22Rv1 (cell line): ENCODE results near the gene RELA.

Source experiments
- H3K27ac ChIP-seq: fragments of 450-650 bp; 2 replicates; pipeline ENCODE4 v1.5.1; 2017
- ZFX ChIP-seq: fragments of 450-650 bp; IDR thresholded peaks from 2 replicates; pipeline ENCODE4 v1.6.1; 2017; ENCODE audit warnings: antibody characterized with exemption, borderline replicate concordance
- TF ChIP-seq, protein P1 (sequence below): fragments of 450-650 bp; IDR thresholded peaks from 2 replicates; pipeline ENCODE4 v1.5.1; 2017; ENCODE audit warnings: mild to moderate bottlenecking

Gene RELA

DNA sequence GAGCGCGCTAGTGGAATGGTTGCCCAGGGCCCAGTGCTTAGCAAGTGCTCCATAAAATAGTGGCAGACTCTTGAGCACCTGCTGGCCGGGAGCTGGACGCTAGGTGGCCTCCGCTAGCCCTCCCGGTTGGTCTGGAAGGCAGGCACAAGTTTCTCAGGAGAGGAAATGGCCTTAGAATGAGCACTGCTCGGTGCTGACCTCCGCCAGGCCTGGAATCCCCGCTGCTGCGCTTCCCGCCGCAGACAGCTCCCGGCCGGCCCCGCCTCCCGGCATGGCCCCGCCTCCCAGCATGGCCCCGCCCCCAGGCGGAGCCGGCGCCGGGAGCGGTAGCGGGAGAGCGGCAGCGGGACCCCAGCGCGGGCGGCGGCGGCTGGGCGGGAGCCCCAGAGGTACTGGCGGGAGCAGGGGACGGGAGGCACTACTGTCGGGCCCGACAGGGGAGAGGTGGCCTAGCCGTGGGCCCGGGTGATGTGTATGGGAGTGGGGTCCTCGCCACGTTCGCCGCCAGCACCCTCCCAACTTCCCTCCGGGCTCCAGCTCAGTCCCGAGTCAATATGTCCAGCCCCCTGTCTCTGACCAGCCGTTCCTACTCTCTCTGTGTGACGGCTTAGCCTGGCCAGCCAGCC lies 24.8 kb downstream of the RELA start, which contains the start of gene SIPA1:
SIPA1 (plus strand) TSS at position 308 of the 626 bp plus-strand sequence. CDS start 2,821 bp downstream, outside the sequence.
- peak within 1 kb of the TSS; percentile 76 for H3K27ac ChIP-seq
- TF ChIP-seq ZFX, result no peak
- TF ChIP-seq, protein P1, sequence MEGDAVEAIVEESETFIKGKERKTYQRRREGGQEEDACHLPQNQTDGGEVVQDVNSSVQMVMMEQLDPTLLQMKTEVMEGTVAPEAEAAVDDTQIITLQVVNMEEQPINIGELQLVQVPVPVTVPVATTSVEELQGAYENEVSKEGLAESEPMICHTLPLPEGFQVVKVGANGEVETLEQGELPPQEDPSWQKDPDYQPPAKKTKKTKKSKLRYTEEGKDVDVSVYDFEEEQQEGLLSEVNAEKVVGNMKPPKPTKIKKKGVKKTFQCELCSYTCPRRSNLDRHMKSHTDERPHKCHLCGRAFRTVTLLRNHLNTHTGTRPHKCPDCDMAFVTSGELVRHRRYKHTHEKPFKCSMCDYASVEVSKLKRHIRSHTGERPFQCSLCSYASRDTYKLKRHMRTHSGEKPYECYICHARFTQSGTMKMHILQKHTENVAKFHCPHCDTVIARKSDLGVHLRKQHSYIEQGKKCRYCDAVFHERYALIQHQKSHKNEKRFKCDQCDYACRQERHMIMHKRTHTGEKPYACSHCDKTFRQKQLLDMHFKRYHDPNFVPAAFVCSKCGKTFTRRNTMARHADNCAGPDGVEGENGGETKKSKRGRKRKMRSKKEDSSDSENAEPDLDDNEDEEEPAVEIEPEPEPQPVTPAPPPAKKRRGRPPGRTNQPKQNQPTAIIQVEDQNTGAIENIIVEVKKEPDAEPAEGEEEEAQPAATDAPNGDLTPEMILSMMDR, result peak; percentile 42

DNA sequence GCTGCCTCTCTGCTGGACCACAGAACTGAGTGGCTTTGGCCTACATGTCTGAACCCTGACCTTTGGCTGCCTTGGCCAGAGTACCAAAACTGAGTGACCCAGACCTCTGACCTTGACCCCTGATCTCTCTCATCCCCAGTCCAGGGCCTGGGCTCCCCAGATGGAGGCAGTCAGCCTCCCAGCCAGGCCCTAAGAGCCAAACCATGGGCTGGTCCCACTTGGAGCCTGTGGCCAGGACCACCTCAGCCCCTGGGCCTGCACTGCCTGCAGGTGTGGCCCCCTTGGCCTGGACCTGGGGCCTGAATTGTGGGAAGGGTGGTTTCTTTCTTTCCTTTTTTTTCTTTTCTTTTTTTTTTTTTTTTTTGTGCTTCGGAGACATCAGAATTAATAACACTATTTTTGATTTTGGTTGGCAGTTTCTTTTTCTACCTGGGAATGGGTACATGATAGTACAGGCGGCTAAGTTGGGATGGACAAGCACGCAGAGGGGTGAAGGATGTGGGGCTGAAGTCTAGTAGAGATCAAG lies 25.6 kb downstream of the RELA start:
- TF ChIP-seq, protein P1, result no peak
- TF ChIP-seq ZFX, result no peak
- peak overlapping the region; percentile 76 for H3K27ac ChIP-seq

DNA sequence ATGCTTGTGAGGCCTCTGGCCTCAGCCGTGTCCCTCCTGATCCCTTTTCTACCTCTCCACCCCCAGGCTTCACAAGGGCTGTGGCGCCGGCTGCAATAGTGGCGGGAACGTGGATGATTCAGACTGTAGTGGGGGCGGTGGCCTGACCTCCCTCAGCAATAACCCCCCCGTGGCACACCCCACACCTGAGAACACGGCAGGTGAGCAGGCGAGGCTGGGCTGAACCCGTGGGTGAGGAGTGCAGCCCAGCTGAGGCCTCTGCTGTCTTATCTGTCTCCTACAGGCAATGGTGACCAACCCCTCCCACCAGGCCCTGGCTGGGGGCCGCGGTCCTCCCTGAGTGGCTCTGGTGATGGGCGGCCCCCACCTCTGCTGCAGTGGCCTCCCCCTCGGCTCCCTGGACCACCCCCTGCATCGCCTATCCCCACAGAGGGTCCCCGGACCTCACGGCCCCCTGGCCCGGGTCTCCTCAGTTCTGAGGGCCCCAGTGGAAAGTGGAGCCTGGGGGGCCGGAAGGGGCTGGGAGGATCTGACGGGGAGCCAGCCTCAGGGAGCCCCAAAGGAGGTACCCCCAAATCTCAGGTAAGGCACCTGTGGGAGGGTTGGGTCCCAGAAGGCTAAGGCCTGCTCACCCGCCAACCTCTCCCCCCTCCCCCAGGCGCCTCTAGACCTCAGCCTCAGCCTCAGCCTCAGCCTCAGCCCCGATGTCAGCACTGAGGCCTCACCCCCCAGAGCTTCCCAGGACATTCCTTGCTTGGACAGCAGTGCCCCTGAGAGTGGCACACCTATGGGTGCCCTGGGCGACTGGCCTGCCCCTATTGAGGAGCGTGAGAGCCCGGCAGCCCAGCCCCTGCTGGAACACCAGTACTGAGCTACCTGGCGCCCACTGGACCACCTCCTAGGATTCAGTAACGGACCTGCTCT lies 26.3 kb downstream of the RELA start:
- TF ChIP-seq, protein P1, result no peak
- no peak for TF ChIP-seq ZFX
- H3K27ac ChIP-seq, result peak overlapping the region; percentile 76

DNA sequence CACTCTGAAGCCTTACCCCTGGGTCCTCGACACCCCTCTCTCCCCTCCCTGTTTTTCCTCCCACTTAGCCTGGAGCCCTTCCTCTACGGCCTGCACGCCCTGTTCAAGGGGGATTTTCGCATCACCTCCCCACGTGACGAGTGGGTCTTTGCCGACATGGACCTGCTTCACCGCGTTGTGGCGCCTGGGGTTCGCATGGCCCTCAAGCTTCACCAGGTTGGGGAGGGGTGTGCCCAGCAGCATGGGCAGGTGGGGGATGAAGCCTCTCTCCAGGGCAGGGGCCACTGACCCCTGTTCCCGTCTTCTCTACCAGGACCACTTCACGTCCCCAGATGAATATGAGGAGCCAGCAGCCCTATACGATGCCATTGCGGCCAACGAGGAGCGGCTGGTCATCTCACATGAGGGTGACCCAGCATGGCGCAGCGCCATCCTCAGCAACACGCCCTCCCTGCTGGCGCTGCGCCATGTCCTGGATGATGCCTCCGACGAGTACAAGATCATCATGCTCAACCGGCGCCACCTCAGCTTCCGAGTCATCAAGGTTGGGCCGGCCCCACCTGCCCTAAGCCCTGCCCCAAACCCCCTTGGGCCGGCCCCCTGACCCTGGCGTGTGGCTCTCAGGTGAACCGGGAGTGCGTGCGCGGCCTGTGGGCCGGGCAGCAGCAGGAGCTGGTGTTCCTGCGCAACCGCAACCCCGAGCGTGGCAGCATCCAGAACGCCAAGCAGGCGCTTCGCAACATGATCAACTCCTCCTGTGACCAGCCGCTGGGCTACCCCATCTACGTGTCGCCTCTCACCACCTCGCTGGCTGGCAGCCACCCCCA lies 27.6 kb downstream of the RELA start:
- TF ChIP-seq, protein P1, result no peak
- no peak for TF ChIP-seq ZFX
- H3K27ac ChIP-seq, result no peak overlapping the region

DNA sequence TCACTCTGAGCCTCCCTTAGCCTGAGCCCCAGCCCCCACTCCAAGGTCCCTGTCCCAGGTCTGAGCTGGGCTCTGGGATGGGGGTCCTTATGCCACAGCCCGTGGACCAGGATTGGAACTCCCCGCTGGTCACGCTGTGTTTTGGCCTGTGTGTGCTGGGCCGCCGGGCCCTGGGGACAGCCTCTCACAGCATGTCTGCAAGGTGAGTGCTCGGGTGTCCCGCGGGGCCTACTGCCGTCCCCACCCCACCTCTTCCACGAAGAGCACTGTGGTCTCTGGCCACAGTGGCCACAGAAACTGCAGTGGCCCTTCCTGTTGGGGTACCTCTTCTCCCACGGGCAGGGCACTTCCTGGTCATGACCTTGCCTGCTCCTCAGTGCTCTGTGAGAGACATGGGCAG lies 28.3 kb downstream of the RELA start:
- no peak overlapping the region for H3K27ac ChIP-seq
- TF ChIP-seq, protein P1, result no peak
- TF ChIP-seq ZFX, result no peak

DNA sequence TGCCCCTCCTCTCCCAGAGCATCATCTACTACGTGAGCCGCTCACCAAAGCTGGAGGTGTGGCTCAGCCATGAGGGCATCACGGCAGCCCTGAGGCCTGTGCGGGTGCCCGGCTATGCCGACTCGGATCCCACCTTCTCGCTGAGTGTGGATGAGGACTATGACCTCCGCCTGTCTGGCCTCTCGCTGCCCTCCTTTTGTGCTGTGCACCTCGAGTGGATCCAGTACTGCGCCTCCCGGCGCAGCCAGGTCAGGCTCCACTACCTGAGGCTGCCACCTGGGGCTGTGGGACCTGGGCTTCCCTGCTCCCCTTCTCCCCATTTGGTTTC lies 28.6 kb downstream of the RELA start:
- TF ChIP-seq ZFX, result no peak
- TF ChIP-seq, protein P1, result no peak

More for the DNA sequence above, 28.6 kb downstream of the RELA start:
- H3K27ac ChIP-seq, result no peak overlapping the region
